Choroid plexus epithelial cell (primary cell): Measurements from ENCODE around the gene ENHO.

Experiments used
- DNase-seq: peaks from one replicate; pipeline ENCODE4 v3.0.0-alpha.2; 2010; ENCODE audit warnings: low read depth
- H3K4me3 ChIP-seq: 2 replicates; pipeline ENCODE4 v1.5.1; 2011; ENCODE audit warnings: low read depth, mild to moderate bottlenecking, control low read depth, low read length, moderate library complexity
- TF ChIP-seq, protein P1 (sequence below): conservative IDR thresholded peaks from 2 replicates; pipeline ENCODE4 v1.5.1; 2011; ENCODE audit warnings: low read depth, mild to moderate bottlenecking, control low read depth, inconsistent platforms, low read length, moderate library complexity

The ENHO gene

DNA sequence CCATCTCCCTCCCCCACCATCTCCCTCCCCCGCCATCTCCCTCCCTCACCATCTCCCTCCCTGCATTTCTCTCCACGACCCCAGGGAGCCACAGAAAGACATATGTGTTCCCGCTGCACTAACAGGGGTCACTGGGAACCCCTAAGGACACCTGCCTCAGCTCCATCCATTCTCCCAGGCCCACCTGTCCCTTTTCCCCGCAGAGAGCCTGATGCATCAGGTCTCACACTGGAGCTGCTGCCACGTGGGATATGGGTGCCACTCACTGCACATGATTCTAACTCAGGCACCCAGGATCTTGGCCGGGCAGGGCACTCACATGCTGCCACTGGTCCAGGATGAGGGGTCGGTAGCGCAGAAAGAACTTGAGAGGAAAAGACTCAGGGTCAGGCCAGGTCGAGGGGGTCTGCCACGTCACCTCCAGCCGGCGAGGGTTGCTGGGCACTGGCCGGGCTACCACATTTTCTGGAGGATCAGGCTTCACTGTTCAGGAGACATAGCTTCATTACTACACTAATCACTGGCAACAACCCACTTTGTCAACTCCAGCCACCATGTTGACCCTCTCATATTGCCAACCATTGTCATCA lies 33.2 kb upstream of the ENHO start:
- TF ChIP-seq, protein P1, sequence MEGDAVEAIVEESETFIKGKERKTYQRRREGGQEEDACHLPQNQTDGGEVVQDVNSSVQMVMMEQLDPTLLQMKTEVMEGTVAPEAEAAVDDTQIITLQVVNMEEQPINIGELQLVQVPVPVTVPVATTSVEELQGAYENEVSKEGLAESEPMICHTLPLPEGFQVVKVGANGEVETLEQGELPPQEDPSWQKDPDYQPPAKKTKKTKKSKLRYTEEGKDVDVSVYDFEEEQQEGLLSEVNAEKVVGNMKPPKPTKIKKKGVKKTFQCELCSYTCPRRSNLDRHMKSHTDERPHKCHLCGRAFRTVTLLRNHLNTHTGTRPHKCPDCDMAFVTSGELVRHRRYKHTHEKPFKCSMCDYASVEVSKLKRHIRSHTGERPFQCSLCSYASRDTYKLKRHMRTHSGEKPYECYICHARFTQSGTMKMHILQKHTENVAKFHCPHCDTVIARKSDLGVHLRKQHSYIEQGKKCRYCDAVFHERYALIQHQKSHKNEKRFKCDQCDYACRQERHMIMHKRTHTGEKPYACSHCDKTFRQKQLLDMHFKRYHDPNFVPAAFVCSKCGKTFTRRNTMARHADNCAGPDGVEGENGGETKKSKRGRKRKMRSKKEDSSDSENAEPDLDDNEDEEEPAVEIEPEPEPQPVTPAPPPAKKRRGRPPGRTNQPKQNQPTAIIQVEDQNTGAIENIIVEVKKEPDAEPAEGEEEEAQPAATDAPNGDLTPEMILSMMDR, result no peak
- DNase-seq, result no peak
- no peak overlapping the region for H3K4me3 ChIP-seq

DNA sequence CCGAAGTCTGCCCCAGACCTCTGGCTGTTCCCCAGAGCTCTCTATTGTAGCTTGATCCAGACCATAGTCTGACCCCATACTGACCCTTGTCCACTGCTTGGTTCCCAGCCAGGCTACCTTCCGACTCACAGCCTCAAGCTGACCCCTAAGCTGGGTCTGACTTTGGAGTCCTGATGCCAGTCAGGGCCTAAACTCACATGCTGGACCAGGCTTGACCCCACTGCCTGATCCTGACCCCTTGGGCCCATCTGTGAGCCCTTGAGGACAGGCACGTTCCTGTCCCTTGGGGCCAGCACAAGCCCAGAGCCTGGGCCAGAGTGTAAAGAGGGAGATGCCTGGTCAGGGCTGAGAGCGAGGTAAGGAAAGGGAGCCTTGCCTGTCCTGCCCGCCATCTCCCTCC lies 32.7 kb upstream of the ENHO start:
- TF ChIP-seq, protein P1, result no peak

DNA sequence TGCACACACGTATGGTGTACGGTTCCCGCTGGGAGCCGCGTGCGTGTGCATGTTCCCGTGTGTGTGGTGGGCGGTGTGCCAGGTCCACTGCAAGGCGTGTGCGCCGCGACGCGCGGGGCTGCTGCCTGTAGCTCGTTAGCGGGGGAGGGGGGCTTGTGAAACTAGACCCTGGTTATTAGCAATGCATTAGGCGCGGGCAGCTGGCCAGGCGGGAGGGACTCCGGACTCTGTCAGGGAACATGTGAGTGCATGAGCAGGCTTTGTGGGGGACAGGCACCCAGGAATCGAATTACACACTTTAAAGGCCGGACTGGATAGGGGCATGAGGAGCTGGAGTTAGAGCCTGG lies 32.2 kb upstream of the ENHO start:
- H3K4me3 ChIP-seq, result no peak overlapping the region
- TF ChIP-seq, protein P1, result no peak
- DNase-seq, result peak; percentile 19

More for the DNA sequence above, 32.7 kb upstream of the ENHO start:
- DNase-seq, result no peak
- H3K4me3 ChIP-seq, result no peak overlapping the region

DNA sequence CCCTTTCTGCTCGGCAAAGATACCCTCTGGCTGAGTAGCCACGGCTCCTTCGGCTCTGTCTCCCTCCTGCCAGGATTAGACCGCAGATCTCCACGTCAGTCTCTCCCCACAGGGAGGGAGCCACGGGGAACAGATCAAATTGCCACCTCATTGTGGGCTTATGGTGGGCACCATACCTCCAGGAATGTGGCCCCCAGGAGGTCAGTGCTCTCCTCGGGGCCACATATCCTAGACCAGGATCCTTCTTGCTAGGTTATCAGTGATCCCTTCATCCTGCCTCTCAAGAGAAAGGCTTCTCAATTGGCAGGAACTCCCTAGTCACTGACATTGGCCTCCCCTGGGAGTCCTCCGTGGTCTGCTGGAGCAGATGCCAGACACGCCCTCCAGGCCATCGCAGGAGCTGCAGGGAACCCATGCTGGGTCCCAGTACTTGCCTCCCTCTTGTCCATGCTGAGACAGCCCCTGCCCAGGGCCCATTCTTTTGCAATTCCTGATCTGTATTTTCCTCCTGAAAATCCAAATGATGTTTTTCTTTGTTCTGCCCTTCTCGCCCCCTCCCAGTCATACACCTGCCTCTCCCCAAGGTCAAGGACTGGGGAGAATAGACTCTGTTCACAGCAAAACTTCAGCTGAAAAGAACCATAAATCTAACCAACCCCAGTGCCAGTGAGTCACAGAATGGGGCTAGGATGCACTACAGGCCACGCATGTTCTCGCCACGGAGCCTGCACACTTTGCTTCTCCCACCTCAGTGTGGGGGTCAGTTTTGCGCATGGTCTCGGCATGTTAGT lies 31.6 kb upstream of the ENHO start:
- TF ChIP-seq, protein P1, result no peak
- no peak overlapping the region for H3K4me3 ChIP-seq
- DNase-seq, result peak; percentile 9

DNA sequence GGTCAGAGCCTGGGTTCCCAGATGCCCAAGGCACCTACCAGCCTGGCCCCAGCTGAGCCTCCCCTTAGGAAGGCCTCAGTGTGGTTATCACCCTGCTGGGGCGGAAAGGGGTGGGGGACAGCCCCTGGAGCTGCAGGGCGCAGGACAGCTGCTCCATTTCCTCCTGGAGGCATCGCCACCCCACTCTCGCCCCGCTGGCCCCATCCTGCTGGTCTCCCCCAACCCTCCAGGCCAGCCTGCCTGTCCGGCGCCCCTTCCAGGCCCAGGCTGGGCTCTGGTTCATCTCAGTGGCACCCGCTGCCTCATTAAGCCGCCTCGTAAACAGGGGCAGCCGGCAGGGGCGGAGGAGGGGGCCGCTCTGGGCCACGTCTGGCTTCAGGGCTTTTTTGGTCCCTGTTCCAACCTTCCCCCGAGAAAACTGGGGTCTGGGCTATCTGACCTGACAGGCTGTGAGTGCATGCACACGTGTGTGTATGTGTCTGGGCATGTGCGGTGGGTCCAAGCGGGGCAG lies 30.8 kb upstream of the ENHO start:
- no peak for DNase-seq
- H3K4me3 ChIP-seq, result no peak overlapping the region
- TF ChIP-seq, protein P1, result no peak

DNA sequence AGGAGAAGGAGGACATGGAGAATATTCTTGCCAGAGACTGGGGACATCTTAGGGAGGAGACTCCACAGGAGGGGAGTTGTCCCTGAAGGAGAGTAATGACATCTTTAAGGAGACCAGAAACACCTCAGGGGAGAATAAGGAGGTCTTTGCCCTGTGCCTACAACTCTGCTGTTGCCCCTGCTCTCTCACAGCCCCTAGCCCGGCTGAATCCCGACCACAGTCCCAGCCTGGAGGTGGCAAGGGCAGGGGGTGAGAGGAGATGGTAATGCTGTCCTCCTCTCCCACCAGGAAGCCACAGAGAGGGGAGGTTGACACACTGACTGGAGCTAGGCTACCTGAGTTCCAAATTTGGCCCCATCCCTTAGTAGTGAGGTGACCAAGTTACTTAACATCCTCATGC lies 30.2 kb upstream of the ENHO start:
- no peak for DNase-seq
- TF ChIP-seq, protein P1, result no peak
- H3K4me3 ChIP-seq, result no peak overlapping the region

DNA sequence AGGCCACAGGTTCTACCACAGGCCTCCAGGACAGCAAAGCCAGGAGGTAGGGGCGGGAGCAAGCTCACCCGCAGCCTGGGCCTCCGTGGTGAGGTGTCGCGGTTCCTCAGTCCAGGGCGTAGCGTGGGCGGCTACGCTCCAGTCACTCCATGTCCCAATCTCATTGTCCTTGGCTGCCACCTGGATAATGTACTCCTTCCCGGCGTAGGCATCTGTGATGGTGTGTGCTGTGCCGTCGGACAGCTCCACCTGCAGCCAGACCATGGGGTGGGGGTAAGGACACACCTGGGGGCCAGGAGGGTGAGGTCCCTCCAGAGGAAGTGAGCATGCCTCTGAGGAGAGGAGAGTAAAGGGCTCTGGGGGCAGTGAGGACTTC lies 29.8 kb upstream of the ENHO start:
- DNase-seq, result no peak
- TF ChIP-seq, protein P1, result no peak
- H3K4me3 ChIP-seq, result no peak overlapping the region
